ENCODE data around the gene DPEP2. TPM values are rescaled to one million over a fixed set of nuclear protein-coding genes. Genes with fewer than 3 reads are reported as not detected.

DPEP2 gene
- total and polyA plus RNA-seq, 2 of the 13 experiments (the other 11 are each of a cell fraction or from before 2014, with no cell fraction given): 0.18 TPM; not detected in 1

- TF ChIP-seq DRAP1 (CRISPR knock-in tag; IDR thresholded peaks at IDR 0.05) (peak; percentile 97), FOXK1 (CRISPR knock-in tag; IDR thresholded peaks at IDR 0.05; ENCODE audit: borderline replicate concordance, low read depth) (no peak; the same call in 1 of the 2 replicates), ATF6 (CRISPR knock-in tag; conservative IDR thresholded peaks at IDR 0.05) (no peak), HMGA1 (CRISPR knock-in tag; conservative IDR thresholded peaks at IDR 0.05) (no peak), MATR3 (CRISPR knock-in tag; IDR thresholded peaks at IDR 0.05) (no peak), ELF4 (CRISPR knock-in tag; IDR thresholded peaks at IDR 0.05; ENCODE audit: borderline replicate concordance) (0 out of 2 replicates have a peak, but pooled peaks have one; percentile 55), MEIS1 (CRISPR knock-in tag; IDR thresholded peaks at IDR 0.05; ENCODE audit: borderline replicate concordance) (no peak; the same call in 1 of the 2 replicates), REST (IDR thresholded peaks at IDR 0.05; ENCODE audit: borderline replicate concordance in 1 of 2, low read depth in 1 of 2, low read length in 2 of 2) (no peak), KLF9 (CRISPR knock-in tag; IDR thresholded peaks at IDR 0.05; ENCODE audit: low read depth) (no peak; the same call in 1 of the 2 replicates), PCBP2 (optimal IDR thresholded peaks at IDR 0.05; ENCODE audit: low read depth, low read length, poor library complexity, severe bottlenecking) (no peak), SMAD1 (CRISPR knock-in tag; IDR thresholded peaks at IDR 0.05; ENCODE audit: borderline replicate concordance, low read depth) (0 out of 2 replicates have a peak, but pooled peaks have one; percentile 16), ZNF710 (CRISPR knock-in tag; IDR thresholded peaks at IDR 0.05; ENCODE audit: borderline replicate concordance) (peak; percentile 52; the same call in 1 of the 2 replicates), MXD4 (CRISPR knock-in tag; IDR thresholded peaks at IDR 0.05) (peak; percentile 46; the same call in 1 of the 2 replicates), ZKSCAN5 (CRISPR knock-in tag; IDR thresholded peaks at IDR 0.05) (peak; percentile 52), GTF2F1 (IDR thresholded peaks at IDR 0.05; ENCODE audit: low read length) (no peak), KLF15 (CRISPR knock-in tag; IDR thresholded peaks at IDR 0.05; ENCODE audit: borderline replicate concordance) (peak; percentile 73; the same call in 1 of the 2 replicates), ZNF652 (CRISPR knock-in tag; IDR thresholded peaks at IDR 0.05; ENCODE audit: borderline replicate concordance, low read depth) (no peak), PREB (CRISPR knock-in tag; IDR thresholded peaks at IDR 0.05) (no peak), HDAC6 (IDR thresholded peaks at IDR 0.05; ENCODE audit: low read depth, low read length) (no peak)
Observed at GRCh38 chr16:67943619-67944504, 55.4 kb downstream of the DPEP2 start, which contains the start of gene LCAT (continued).

All from HepG2 (cell line).